H1 (cell line): ENCODE results near the gene SHOX. TPM values are rescaled to one million over a fixed set of nuclear protein-coding genes. Genes with fewer than 3 reads are reported as not detected.
A peak's percentile ranks its signal among the peaks of the same experiment; 100 is the strongest.

Source experiments
- BCL11A ChIP-seq, 2 experiments: IDR thresholded peaks; one replicate each; pipeline ENCODE4 v1.6.1; 2011; ENCODE audit warnings: low read depth in 2 of 2, low read length in 2 of 2, mild to moderate bottlenecking in 2 of 2
- CTBP2 ChIP-seq: IDR thresholded peaks from 2 replicates; pipeline ENCODE4 v1.7.0; 2011; ENCODE audit warnings: borderline replicate concordance, mild to moderate bottlenecking, moderate library complexity, mixed read lengths, low read length; ENCODE audit not compliant: insufficient read depth, insufficient read length
- EP300 ChIP-seq, 2 experiments: IDR thresholded peaks; 1 replicate in 1 of 2; 2 replicates in 1 of 2; pipeline ENCODE4 v1.6.1; 2011 to 2012; ENCODE audit warnings: low read depth in 2 of 2, low read length in 2 of 2, mild to moderate bottlenecking in 2 of 2, borderline replicate concordance in 1 of 2, inconsistent platforms in 1 of 2, moderate library complexity in 1 of 2
- EZH2 ChIP-seq: fragments of 200-600 bp; sonication (generic); IDR thresholded peaks from 2 replicates; pipeline ENCODE4 v1.7.1; 2012; ENCODE audit warnings: low read depth, mild to moderate bottlenecking, moderate library complexity, low read length, inconsistent platforms; ENCODE audit not compliant: severe bottlenecking
- GTF2F1 ChIP-seq: IDR thresholded peaks from 2 replicates; pipeline ENCODE4 v1.6.1; 2012; ENCODE audit warnings: low read depth, low read length, improper control_type of control experiment, borderline replicate concordance
- polyA plus RNA-seq, 7 experiments: library from polyadenylated mRNA; depleted of rRNA in 3 of 7; stranded (reverse) in 5 of 7; unstranded in 2 of 7; fragments of >200 nt in 5 of 7; fragments of 200-250 nt in 2 of 7; gene quantifications; 1 replicate in 5 of 7; 2 replicates in 1 of 7; 4 replicates in 1 of 7; pipeline versions ENCODE4 v1.2.1 to v1.2.3, GENCODE V29; 2011 to 2013; ENCODE audit warnings: missing spikeins in 2 of 7, mixed read lengths in 2 of 7
- total RNA-seq: library from RNA; stranded (reverse); fragmentation: NEBNext Ultra II Directional; extraction: Animal tissue kit (Norgen Biotek cat#: 25700); gene quantifications from 2 replicates; pipeline ENCODE4 v1.2.1, GENCODE V29; 2021

Gene SHOX
- total and polyA plus RNA-seq, 2 of the 8 experiments (the other 6 are each of a cell fraction or from before 2014, with no cell fraction given), result 0.05 to 0.15 TPM

DNA sequence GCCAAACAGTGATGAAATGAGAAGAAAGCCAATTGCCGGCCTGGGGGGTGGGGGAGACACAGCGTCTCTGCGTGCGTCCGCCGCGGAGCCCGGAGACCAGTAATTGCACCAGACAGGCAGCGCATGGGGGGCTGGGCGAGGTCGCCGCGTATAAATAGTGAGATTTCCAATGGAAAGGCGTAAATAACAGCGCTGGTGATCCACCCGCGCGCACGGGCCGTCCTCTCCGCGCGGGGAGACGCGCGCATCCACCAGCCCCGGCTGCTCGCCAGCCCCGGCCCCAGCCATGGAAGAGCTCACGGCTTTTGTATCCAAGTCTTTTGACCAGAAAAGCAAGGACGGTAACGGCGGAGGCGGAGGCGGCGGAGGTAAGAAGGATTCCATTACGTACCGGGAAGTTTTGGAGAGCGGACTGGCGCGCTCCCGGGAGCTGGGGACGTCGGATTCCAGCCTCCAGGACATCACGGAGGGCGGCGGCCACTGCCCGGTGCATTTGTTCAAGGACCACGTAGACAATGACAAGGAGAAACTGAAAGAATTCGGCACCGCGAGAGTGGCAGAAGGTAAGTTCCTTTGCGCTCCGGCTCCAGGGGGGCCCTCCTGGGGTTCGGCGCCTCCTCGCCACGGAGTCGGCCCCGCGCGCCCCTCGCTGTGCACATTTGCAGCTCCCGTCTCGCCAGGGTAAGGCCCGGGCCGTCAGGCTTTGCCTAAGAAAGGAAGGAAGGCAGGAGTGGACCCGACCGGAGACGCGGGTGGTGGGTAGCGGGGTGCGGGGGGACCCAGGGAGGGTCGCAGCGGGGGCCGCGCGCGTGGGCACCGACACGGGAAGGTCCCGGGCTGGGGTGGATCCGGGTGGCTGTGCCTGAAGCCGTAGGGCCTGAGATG is at the start of gene SHOX (continued):
- TF ChIP-seq CTBP2 (peak; percentile 70), GTF2F1 (no peak), EP300 (IDR thresholded peaks at IDR 0.05; ENCODE audit: borderline replicate concordance in 1 of 2, low read depth in 2 of 2, low read length in 2 of 2) (no peak), BCL11A (IDR thresholded peaks at IDR 0.05; ENCODE audit: low read depth in 2 of 2, low read length in 2 of 2) (no peak), EZH2 (peak; percentile 91)
